Measurements from ENCODE around the gene TLCD4.

The TLCD4 gene

GRCh38 chr1:95094923-95095322 lies 22.2 kb upstream of the TLCD4 start:
- H3K4me1 ChIP-seq (ENCODE audit: control insufficient read depth in 2 of 2, insufficient read depth in 2 of 2, low read length in 2 of 2): peaks cover 0 to 13% of the 10 kb centered on the region in 2 donors
- no peak overlapping the region for H3K9ac ChIP-seq (ENCODE audit: low read depth in 1 of 2, low read length in 2 of 2)
- no peak overlapping the region for H3K4me3 ChIP-seq (ENCODE audit: low read length in 2 of 2)
- H3K27ac ChIP-seq (ENCODE audit: low read depth in 2 of 2, low read length in 2 of 2): no peak overlapping the region
- no peaks in the 10 kb centered on the region for H3K36me3 ChIP-seq (ENCODE audit: control insufficient read depth in 2 of 2, insufficient read depth in 2 of 2, low read length in 2 of 2)
- H3K9me3 ChIP-seq (ENCODE audit: control insufficient read depth in 2 of 2, low read length in 2 of 2): no peaks in the 10 kb centered on the region
- no peaks in the 10 kb centered on the region for H3K27me3 ChIP-seq (ENCODE audit: control insufficient read depth in 2 of 2, insufficient read depth in 2 of 2, low read length in 2 of 2)

- no peak overlapping the region for H3K9ac ChIP-seq (ENCODE audit: low read depth in 1 of 2, low read length in 2 of 2)
- peaks cover 0 to 13% of the 10 kb centered on the region in 2 donors for H3K4me1 ChIP-seq (ENCODE audit: control insufficient read depth in 2 of 2, insufficient read depth in 2 of 2, low read length in 2 of 2)
- H3K27ac ChIP-seq (ENCODE audit: low read depth in 2 of 2, low read length in 2 of 2): peak overlapping the region; percentile 49 to 79
- H3K9me3 ChIP-seq (ENCODE audit: control insufficient read depth in 2 of 2, low read length in 2 of 2): no peaks in the 10 kb centered on the region
- no peaks in the 10 kb centered on the region for H3K36me3 ChIP-seq (ENCODE audit: control insufficient read depth in 2 of 2, insufficient read depth in 2 of 2, low read length in 2 of 2)
- H3K4me3 ChIP-seq (ENCODE audit: low read length in 2 of 2): no peak overlapping the region
- H3K27me3 ChIP-seq (ENCODE audit: control insufficient read depth in 2 of 2, insufficient read depth in 2 of 2, low read length in 2 of 2): no peaks in the 10 kb centered on the region
These were observed 21.3 kb upstream of the TLCD4 start for GRCh38 chr1:95095833-95096217.

- H3K27ac ChIP-seq (ENCODE audit: low read depth in 2 of 2, low read length in 2 of 2): peak overlapping the region; percentile 49 to 79
- no peaks in the 10 kb centered on the region for H3K27me3 ChIP-seq (ENCODE audit: control insufficient read depth in 2 of 2, insufficient read depth in 2 of 2, low read length in 2 of 2)
- H3K9me3 ChIP-seq (ENCODE audit: control insufficient read depth in 2 of 2, low read length in 2 of 2): no peaks in the 10 kb centered on the region
- no peak overlapping the region for H3K4me3 ChIP-seq (ENCODE audit: low read length in 2 of 2)
- H3K36me3 ChIP-seq (ENCODE audit: control insufficient read depth in 2 of 2, insufficient read depth in 2 of 2, low read length in 2 of 2): no peaks in the 10 kb centered on the region
- H3K9ac ChIP-seq (ENCODE audit: low read depth in 1 of 2, low read length in 2 of 2): no peak overlapping the region
- H3K4me1 ChIP-seq (ENCODE audit: control insufficient read depth in 2 of 2, insufficient read depth in 2 of 2, low read length in 2 of 2): peaks cover 0 to 13% of the 10 kb centered on the region in 2 donors
These were observed 20.8 kb upstream of the TLCD4 start for GRCh38 chr1:95096218-95096841.

- no peak overlapping the region for H3K4me3 ChIP-seq (ENCODE audit: low read length in 2 of 2)
- H3K27ac ChIP-seq (ENCODE audit: low read depth in 2 of 2, low read length in 2 of 2): peak overlapping the region in 1 of 2 donors; percentile 42
- H3K4me1 ChIP-seq (ENCODE audit: control insufficient read depth in 2 of 2, insufficient read depth in 2 of 2, low read length in 2 of 2): peaks cover 0 to 13% of the 10 kb centered on the region in 2 donors
- H3K27me3 ChIP-seq (ENCODE audit: control insufficient read depth in 2 of 2, insufficient read depth in 2 of 2, low read length in 2 of 2): no peaks in the 10 kb centered on the region
- H3K9ac ChIP-seq (ENCODE audit: low read depth in 1 of 2, low read length in 2 of 2): no peak overlapping the region
- no peaks in the 10 kb centered on the region for H3K36me3 ChIP-seq (ENCODE audit: control insufficient read depth in 2 of 2, insufficient read depth in 2 of 2, low read length in 2 of 2)
- H3K9me3 ChIP-seq (ENCODE audit: control insufficient read depth in 2 of 2, low read length in 2 of 2): no peaks in the 10 kb centered on the region
These were observed 19.7 kb upstream of the TLCD4 start for GRCh38 chr1:95097426-95097825.

GRCh38 chr1:95098196-95098595 lies 19.0 kb upstream of the TLCD4 start:
- no peak overlapping the region for H3K4me3 ChIP-seq (ENCODE audit: low read length in 2 of 2)
- peaks cover 0 to 13% of the 10 kb centered on the region in 2 donors for H3K4me1 ChIP-seq (ENCODE audit: control insufficient read depth in 2 of 2, insufficient read depth in 2 of 2, low read length in 2 of 2)
- H3K36me3 ChIP-seq (ENCODE audit: control insufficient read depth in 2 of 2, insufficient read depth in 2 of 2, low read length in 2 of 2): no peaks in the 10 kb centered on the region
- no peaks in the 10 kb centered on the region for H3K9me3 ChIP-seq (ENCODE audit: control insufficient read depth in 2 of 2, low read length in 2 of 2)
- peak overlapping the region; percentile 49 to 74 for H3K27ac ChIP-seq (ENCODE audit: low read depth in 2 of 2, low read length in 2 of 2)
- no peaks in the 10 kb centered on the region for H3K27me3 ChIP-seq (ENCODE audit: control insufficient read depth in 2 of 2, insufficient read depth in 2 of 2, low read length in 2 of 2)
- H3K9ac ChIP-seq (ENCODE audit: low read depth in 1 of 2, low read length in 2 of 2): no peak overlapping the region

- Histone ChIP-seq H3K9me3 (ENCODE audit: control insufficient read depth in 2 of 2, low read length in 2 of 2) (no peaks in the 10 kb centered on the region), H3K4me3 (ENCODE audit: low read length in 2 of 2) (no peak overlapping the region), H3K27ac (ENCODE audit: low read depth in 2 of 2, low read length in 2 of 2) (no peak overlapping the region), H3K9ac (ENCODE audit: low read depth in 1 of 2, low read length in 2 of 2) (no peak overlapping the region), H3K27me3 (ENCODE audit: control insufficient read depth in 2 of 2, insufficient read depth in 2 of 2, low read length in 2 of 2) (no peaks in the 10 kb centered on the region), H3K36me3 (ENCODE audit: control insufficient read depth in 2 of 2, insufficient read depth in 2 of 2, low read length in 2 of 2) (no peaks in the 10 kb centered on the region), H3K4me1 (ENCODE audit: control insufficient read depth in 2 of 2, insufficient read depth in 2 of 2, low read length in 2 of 2) (no peaks in the 10 kb centered on the region)
These were observed 8.4 kb upstream of the TLCD4 start for GRCh38 chr1:95108792-95109191.

- H3K9ac ChIP-seq (ENCODE audit: low read depth in 1 of 2, low read length in 2 of 2): no peak overlapping the region
- H3K27ac ChIP-seq (ENCODE audit: low read depth in 2 of 2, low read length in 2 of 2): no peak overlapping the region
- H3K4me1 ChIP-seq (ENCODE audit: control insufficient read depth in 2 of 2, insufficient read depth in 2 of 2, low read length in 2 of 2): no peaks in the 10 kb centered on the region
- no peaks in the 10 kb centered on the region for H3K27me3 ChIP-seq (ENCODE audit: control insufficient read depth in 2 of 2, insufficient read depth in 2 of 2, low read length in 2 of 2)
- H3K9me3 ChIP-seq (ENCODE audit: control insufficient read depth in 2 of 2, low read length in 2 of 2): no peaks in the 10 kb centered on the region
- no peak overlapping the region for H3K4me3 ChIP-seq (ENCODE audit: low read length in 2 of 2)
- H3K36me3 ChIP-seq (ENCODE audit: control insufficient read depth in 2 of 2, insufficient read depth in 2 of 2, low read length in 2 of 2): no peaks in the 10 kb centered on the region
These were observed 6.1 kb upstream of the TLCD4 start for GRCh38 chr1:95111014-95111413.

- Histone ChIP-seq H3K4me3 (ENCODE audit: low read length in 2 of 2) (no peak overlapping the region), H3K27me3 (ENCODE audit: control insufficient read depth in 2 of 2, insufficient read depth in 2 of 2, low read length in 2 of 2) (peaks cover 0 to 2% of the 10 kb centered on the region in 2 donors), H3K36me3 (ENCODE audit: control insufficient read depth in 2 of 2, insufficient read depth in 2 of 2, low read length in 2 of 2) (no peaks in the 10 kb centered on the region), H3K4me1 (ENCODE audit: control insufficient read depth in 2 of 2, insufficient read depth in 2 of 2, low read length in 2 of 2) (peaks cover 7 to 8% of the 10 kb centered on the region in 2 donors), H3K9ac (ENCODE audit: low read depth in 1 of 2, low read length in 2 of 2) (no peak overlapping the region), H3K27ac (ENCODE audit: low read depth in 2 of 2, low read length in 2 of 2) (no peak overlapping the region), H3K9me3 (ENCODE audit: control insufficient read depth in 2 of 2, low read length in 2 of 2) (no peaks in the 10 kb centered on the region)
These were observed 3.5 kb upstream of the TLCD4 start for GRCh38 chr1:95113684-95114083.

GRCh38 chr1:95115708-95116137 lies 1.4 kb upstream of the TLCD4 start:
- Histone ChIP-seq H3K4me1 (ENCODE audit: control insufficient read depth in 2 of 2, insufficient read depth in 2 of 2, low read length in 2 of 2) (peaks cover 7 to 8% of the 10 kb centered on the region in 2 donors), H3K27me3 (ENCODE audit: control insufficient read depth in 2 of 2, insufficient read depth in 2 of 2, low read length in 2 of 2) (peaks cover 0 to 2% of the 10 kb centered on the region in 2 donors), H3K27ac (ENCODE audit: low read depth in 2 of 2, low read length in 2 of 2) (no peak overlapping the region), H3K36me3 (ENCODE audit: control insufficient read depth in 2 of 2, insufficient read depth in 2 of 2, low read length in 2 of 2) (no peaks in the 10 kb centered on the region), H3K9me3 (ENCODE audit: control insufficient read depth in 2 of 2, low read length in 2 of 2) (no peaks in the 10 kb centered on the region), H3K4me3 (ENCODE audit: low read length in 2 of 2) (no peak overlapping the region), H3K9ac (ENCODE audit: low read depth in 1 of 2, low read length in 2 of 2) (no peak overlapping the region)

GRCh38 chr1:95116580-95117206 lies 462 bp upstream of the TLCD4 start:
- peaks cover 0 to 2% of the 10 kb centered on the region in 2 donors for H3K27me3 ChIP-seq (ENCODE audit: control insufficient read depth in 2 of 2, insufficient read depth in 2 of 2, low read length in 2 of 2)
- peaks cover 7 to 8% of the 10 kb centered on the region in 2 donors for H3K4me1 ChIP-seq (ENCODE audit: control insufficient read depth in 2 of 2, insufficient read depth in 2 of 2, low read length in 2 of 2)
- peak overlapping the region; percentile 79 to 82 for H3K27ac ChIP-seq (ENCODE audit: low read depth in 2 of 2, low read length in 2 of 2)
- H3K36me3 ChIP-seq (ENCODE audit: control insufficient read depth in 2 of 2, insufficient read depth in 2 of 2, low read length in 2 of 2): no peaks in the 10 kb centered on the region
- no peaks in the 10 kb centered on the region for H3K9me3 ChIP-seq (ENCODE audit: control insufficient read depth in 2 of 2, low read length in 2 of 2)
- peak overlapping the region; percentile 72 to 84 for H3K9ac ChIP-seq (ENCODE audit: low read depth in 1 of 2, low read length in 2 of 2)
- H3K4me3 ChIP-seq (ENCODE audit: low read length in 2 of 2): peak overlapping the region; percentile 78 to 86

Data from mucosa of rectum (tissue), 2 donors.